GM10266 (cell line): ENCODE measurements around the gene ANKRD9.

Experiments used
- DNase-seq: peaks from one replicate; pipeline ENCODE4 v3.0.0; 2012; ENCODE audit errors: extremely low spot score
- CTCF ChIP-seq: IDR thresholded peaks from 2 replicates; pipeline ENCODE4 v1.5.1; 2012; ENCODE audit warnings: mild to moderate bottlenecking, low read depth; ENCODE audit not compliant: control insufficient read depth, insufficient read depth; ENCODE audit errors: missing control alignments

ANKRD9 gene

GRCh38 chr14:102500713-102501112 is 8.9 kb downstream of the ANKRD9 start:
- TF ChIP-seq CTCF: no peak
- no peak for DNase-seq

GRCh38 chr14:102500158-102500662 is 9.4 kb downstream of the ANKRD9 start:
- TF ChIP-seq CTCF: no peak
- DNase-seq: no peak

GRCh38 chr14:102499401-102500157 is 10.0 kb downstream of the ANKRD9 start:
- TF ChIP-seq CTCF: no peak
- DNase-seq: no peak

- TF ChIP-seq CTCF: no peak
- DNase-seq: no peak
Measured at GRCh38 chr14:102498678-102499265, 10.8 kb downstream of the ANKRD9 start.

GRCh38 chr14:102497998-102498677 is 11.4 kb downstream of the ANKRD9 start:
- no peak for TF ChIP-seq CTCF
- no peak for DNase-seq

- DNase-seq: no peak
- TF ChIP-seq CTCF: no peak
Measured at GRCh38 chr14:102496958-102497744, 12.4 kb downstream of the ANKRD9 start.
